ENCODE results near the gene GIT1. TPM values are rescaled to one million over a fixed set of nuclear protein-coding genes. Genes with fewer than 3 reads are reported as not detected.

The GIT1 gene
- total RNA-seq, 1 donor from 2014 or later = 39.8 TPM

GRCh38 chr17:29572691-29573557, 16.5 kb downstream of the GIT1 start:
- no peak for TF ChIP-seq POLR2A (IDR thresholded peaks at IDR 0.05)
- peak; percentile 33 to 54 (median 52) for TF ChIP-seq CTCF (IDR thresholded peaks at IDR 0.05)
- intact Hi-C loops (cut with DNase I) = no loop called here
- Histone ChIP-seq H3K27me3 (no peaks in the 10 kb centered on the region), H3K9me3 (no peaks in the 10 kb centered on the region), H3K27ac (peak overlapping the region; percentile 22), H3K36me3 (peaks cover 0 to 34% of the 10 kb centered on the region in 2 donors), H3K4me3 (peak overlapping the region; percentile 34 to 35), H3K4me1 (peaks cover 52% of the 10 kb centered on the region)
- no peak for DNase-seq (ENCODE audit: extremely low spot score in 2 of 2)

GRCh38 chr17:29571883-29572681, 17.4 kb downstream of the GIT1 start:
- DNase-seq (ENCODE audit: extremely low spot score in 2 of 2) = no peak
- H3K36me3 ChIP-seq = peaks cover 0 to 34% of the 10 kb centered on the region in 2 donors
- H3K27ac ChIP-seq = peak overlapping the region; percentile 22

GRCh38 chr17:29571486-29571882, 18.0 kb downstream of the GIT1 start:
- Histone ChIP-seq H3K27ac (no peak overlapping the region), H3K4me3 (no peak overlapping the region), H3K27me3 (no peaks in the 10 kb centered on the region), H3K4me1 (peaks cover 43% of the 10 kb centered on the region), H3K9me3 (no peaks in the 10 kb centered on the region), H3K36me3 (peaks cover 0 to 30% of the 10 kb centered on the region in 2 donors)
- peak in 1 of 2 donors; percentile 85 for DNase-seq (ENCODE audit: extremely low spot score in 2 of 2)
- intact Hi-C loops (cut with DNase I) = no loop called here
- TF ChIP-seq POLR2AphosphoS5 (IDR thresholded peaks at IDR 0.05; ENCODE audit: insufficient read depth in 1 of 2, low read depth in 1 of 2) (no peak), POLR2A (IDR thresholded peaks at IDR 0.05) (no peak), CTCF (IDR thresholded peaks at IDR 0.05) (no peak)

More at GRCh38 chr17:29571883-29572681, 17.4 kb downstream of the GIT1 start:
- TF ChIP-seq CTCF (IDR thresholded peaks at IDR 0.05) (no peak), POLR2A (IDR thresholded peaks at IDR 0.05) (no peak), POLR2AphosphoS5 (IDR thresholded peaks at IDR 0.05; ENCODE audit: insufficient read depth in 1 of 2, low read depth in 1 of 2) (no peak)
- no peaks in the 10 kb centered on the region for H3K9me3 ChIP-seq
- peak overlapping the region; percentile 34 to 35 for H3K4me3 ChIP-seq
- intact Hi-C loops (cut with DNase I) = no loop called here
- H3K4me1 ChIP-seq = peaks cover 43% of the 10 kb centered on the region
- H3K27me3 ChIP-seq = no peaks in the 10 kb centered on the region

- DNase-seq (ENCODE audit: extremely low spot score in 2 of 2) = no peak
- Histone ChIP-seq H3K36me3 (peaks cover 0 to 20% of the 10 kb centered on the region in 2 donors), H3K27me3 (no peaks in the 10 kb centered on the region), H3K4me1 (peaks cover 51% of the 10 kb centered on the region), H3K9me3 (no peaks in the 10 kb centered on the region), H3K4me3 (no peak overlapping the region), H3K27ac (no peak overlapping the region)
- no peak for TF ChIP-seq POLR2AphosphoS5 (IDR thresholded peaks at IDR 0.05; ENCODE audit: insufficient read depth in 1 of 2, low read depth in 1 of 2)
- no peak for TF ChIP-seq POLR2A (IDR thresholded peaks at IDR 0.05)
- no peak for TF ChIP-seq CTCF (IDR thresholded peaks at IDR 0.05)
- intact Hi-C loops (cut with DNase I) = no loop called here
Measured at GRCh38 chr17:29570521-29570920, 18.9 kb downstream of the GIT1 start.

All from vagina (tissue), 2 donors.